A549 treated with dexamethasone at 1 μM for 4 hours (cell line): Measurements from ENCODE around the gene ASB16. TPM values are rescaled to one million over a fixed set of nuclear protein-coding genes. Genes with fewer than 3 reads are reported as not detected.

Experiments
- total RNA-seq: library from RNA; stranded (reverse); fragments of 200-300 nt; extraction: Qiagen RNA extraction; gene quantifications from 5 replicates; pipeline ENCODE4 v1.2.3, GENCODE V29; 2022

Gene ASB16
- 0.05 to 0.07 TPM (median 0.06 TPM) in 3 of 5 replicates, not detected in the others for total RNA-seq

GRCh38 chr17:44170499-44171201 lies at the start of gene ASB16:
Gene ASB16, plus strand, starts transcription at chr17:44170704. Its CDS starts 86 bp downstream, at chr17:44170790.

GRCh38 chr17:44123356-44124117 lies 47.0 kb upstream of the ASB16 start, which contains the start of gene HDAC5:
Gene HDAC5, minus strand, starts transcription at chr17:44123641. Its CDS starts 6,126 bp downstream, at chr17:44117515.

GRCh38 chr17:44186307-44187130 lies 16.0 kb downstream of the ASB16 start, which contains the start of gene TMUB2:
Gene TMUB2, plus strand, starts transcription at chr17:44186972. Its CDS starts 737 bp downstream, at chr17:44187709.

GRCh38 chr17:44199553-44200477 lies 29.3 kb downstream of the ASB16 start, which contains the start of gene ATXN7L3:
Gene ATXN7L3, minus strand, starts transcription at chr17:44199884. Its CDS starts 1,814 bp downstream, at chr17:44198070.

GRCh38 chr17:44219616-44220212 lies 49.2 kb downstream of the ASB16 start, which contains the start of gene UBTF:
Gene UBTF, minus strand, starts transcription at chr17:44219675. Its CDS starts 1,446 bp downstream, at chr17:44218229.

Other genes with a start within 250 kb of the ASB16 start
- gene PPY, start 228.2 kb upstream of the ASB16 start, total RNA-seq, result not detected in 5 replicates
- 0.21 TPM in 1 of 5 replicates, not detected in the others for gene PYY, start 216.8 kb upstream of the ASB16 start, total RNA-seq
- 1.1 to 1.8 TPM (median 1.3 TPM) in 5 replicates for gene NAGS, start 166.1 kb upstream of the ASB16 start, total RNA-seq
- 24.7 to 29.9 TPM (median 27.8 TPM) in 5 replicates for gene TMEM101, start 155.7 kb upstream of the ASB16 start, total RNA-seq
- 53.5 to 59.5 TPM (median 56.0 TPM) in 5 replicates for gene LSM12, start 104.0 kb upstream of the ASB16 start, total RNA-seq
- gene G6PC3, start 100.0 kb upstream of the ASB16 start, total RNA-seq, result 121 to 179 TPM (median 173 TPM) in 5 replicates
- gene HDAC5, start 47.1 kb upstream of the ASB16 start, total RNA-seq, result 13.5 to 16.0 TPM (median 13.7 TPM) in 5 replicates
- gene HROB, start 28.8 kb upstream of the ASB16 start, total RNA-seq, result 8.4 to 11.8 TPM (median 10.5 TPM) in 5 replicates
- 32.9 to 41.2 TPM (median 39.6 TPM) in 5 replicates for gene TMUB2, start 16.3 kb downstream of the ASB16 start, total RNA-seq
- gene ATXN7L3, start 29.2 kb downstream of the ASB16 start, total RNA-seq, result 53.1 to 65.4 TPM (median 64.4 TPM) in 5 replicates
- 77.3 to 96.3 TPM (median 93.7 TPM) in 5 replicates for gene UBTF, start 49.0 kb downstream of the ASB16 start, total RNA-seq
- gene SLC4A1, start 97.4 kb downstream of the ASB16 start, total RNA-seq, result 0.02 TPM in 2 of 5 replicates, not detected in the others
- gene RUNDC3A, start 137.9 kb downstream of the ASB16 start, total RNA-seq, result 0.39 to 1.1 TPM (median 0.81 TPM) in 5 replicates
- gene SLC25A39, start 154.1 kb downstream of the ASB16 start, total RNA-seq, result 132 to 205 TPM (median 188 TPM) in 5 replicates
- gene GRN, start 174.6 kb downstream of the ASB16 start, total RNA-seq, result 188 to 253 TPM (median 225 TPM) in 5 replicates
- 2.3 to 4.2 TPM (median 3.4 TPM) in 5 replicates for gene FAM171A2, start 193.1 kb downstream of the ASB16 start, total RNA-seq
- 1.1 to 2.3 TPM (median 1.4 TPM) in 5 replicates for gene ITGA2B, start 218.9 kb downstream of the ASB16 start, total RNA-seq